ENCODE data around the gene MEIS2. TPM values are rescaled to one million over a fixed set of nuclear protein-coding genes. Genes with fewer than 3 reads are reported as not detected.

MEIS2 gene
- total RNA-seq, 1 experiment from 2014 or later: 28.7 TPM

GRCh38 chr15:37059086-37059485 lies 41.3 kb downstream of the MEIS2 start:
- Mint-ChIP-seq H3K27me3 (ENCODE audit: insufficient read depth, unreplicated experiment) (no peaks in the 10 kb centered on the region), H3K9me3 (ENCODE audit: unreplicated experiment) (no peaks in the 10 kb centered on the region), H3K27ac (ENCODE audit: unreplicated experiment) (no peak overlapping the region), H3K4me3 (ENCODE audit: unreplicated experiment) (no peak overlapping the region), H3K4me1 (ENCODE audit: low read depth, unreplicated experiment) (peaks cover 11% of the 10 kb centered on the region), H3K36me3 (ENCODE audit: insufficient read depth, unreplicated experiment) (peaks cover 6% of the 10 kb centered on the region)
- peaks cover 25% of the 10 kb centered on the region for H3K4me1 ChIP-seq
- H3K4me3 ChIP-seq (ENCODE audit: low read depth, low read length): no peak overlapping the region
- H3K9me3 ChIP-seq: no peaks in the 10 kb centered on the region
- intact Hi-C loops (cut with micrococcal nuclease; ENCODE audit: unreplicated experiment): no loop called here
- H3K36me3 ChIP-seq (ENCODE audit: control insufficient read depth, insufficient read depth, low read length): no peaks in the 10 kb centered on the region
- no peaks in the 10 kb centered on the region for H3K27me3 ChIP-seq (replicated peaks; ENCODE audit: control insufficient read depth, insufficient read depth, low read length)
- ChIA-PET POLR2A (no interaction called here), CTCF (no interaction called here)
- no TSS peak for BruUV-seq (replicated peaks)
- no peak for TF ChIP-seq CTCF (IDR thresholded peaks at IDR 0.05; ENCODE audit: insufficient read depth in 1 of 2, low read depth in 1 of 2, low read length in 1 of 2, severe bottlenecking in 1 of 2, unreplicated experiment in 1 of 2)
- DNase-seq: no peak

- POLR2A ChIA-PET: interaction anchor here (0.7 kb wide), 1 partner anchor 23 kb away, joined by 3 read pairs; no protein-coding TSS in a partner anchor
- Mint-ChIP-seq H3K36me3 (ENCODE audit: insufficient read depth, unreplicated experiment) (peaks cover 6% of the 10 kb centered on the region), H3K9me3 (ENCODE audit: unreplicated experiment) (no peaks in the 10 kb centered on the region), H3K27me3 (ENCODE audit: insufficient read depth, unreplicated experiment) (no peaks in the 10 kb centered on the region), H3K4me1 (ENCODE audit: low read depth, unreplicated experiment) (peaks cover 11% of the 10 kb centered on the region), H3K4me3 (ENCODE audit: unreplicated experiment) (peak overlapping the region; percentile 34), H3K27ac (ENCODE audit: unreplicated experiment) (peak overlapping the region; percentile 52)
- TF ChIP-seq CTCF (IDR thresholded peaks at IDR 0.05; ENCODE audit: insufficient read depth in 1 of 2, low read depth in 1 of 2, low read length in 1 of 2, severe bottlenecking in 1 of 2, unreplicated experiment in 1 of 2): no peak
- Histone ChIP-seq H3K36me3 (ENCODE audit: control insufficient read depth, insufficient read depth, low read length) (no peaks in the 10 kb centered on the region), H3K27me3 (replicated peaks; ENCODE audit: control insufficient read depth, insufficient read depth, low read length) (no peaks in the 10 kb centered on the region), H3K4me1 (peaks cover 25% of the 10 kb centered on the region), H3K9me3 (no peaks in the 10 kb centered on the region), H3K4me3 (ENCODE audit: low read depth, low read length) (no peak overlapping the region)
- intact Hi-C loops (cut with micrococcal nuclease; ENCODE audit: unreplicated experiment): loop anchor here (1.0 kb wide), 2 partner anchors 13 to 23 kb away; no protein-coding TSS in a partner anchor
- BruUV-seq (replicated peaks): no TSS peak
- peak; percentile 58 to 75 for DNase-seq
- CTCF ChIA-PET: no interaction called here
Measured at GRCh38 chr15:37058316-37058985, 41.9 kb downstream of the MEIS2 start.

- intact Hi-C loops (cut with micrococcal nuclease; ENCODE audit: unreplicated experiment): loop anchor here (1.0 kb wide), 2 partner anchors 13 to 23 kb away; no protein-coding TSS in a partner anchor
- no peaks in the 10 kb centered on the region for H3K27me3 ChIP-seq (replicated peaks; ENCODE audit: control insufficient read depth, insufficient read depth, low read length)
- H3K27me3 Mint-ChIP-seq (ENCODE audit: insufficient read depth, unreplicated experiment): no peaks in the 10 kb centered on the region
- ChIA-PET CTCF (no interaction called here), POLR2A (interaction anchor here (0.7 kb wide), 1 partner anchor 24 kb away, joined by 3 read pairs; no protein-coding TSS in a partner anchor)
- no peaks in the 10 kb centered on the region for H3K36me3 ChIP-seq (ENCODE audit: control insufficient read depth, insufficient read depth, low read length)
- no peaks in the 10 kb centered on the region for H3K9me3 ChIP-seq
- peaks cover 6% of the 10 kb centered on the region for H3K36me3 Mint-ChIP-seq (ENCODE audit: insufficient read depth, unreplicated experiment)
- H3K4me1 Mint-ChIP-seq (ENCODE audit: low read depth, unreplicated experiment): peaks cover 11% of the 10 kb centered on the region
- no TSS peak for BruUV-seq (replicated peaks)
- peak overlapping the region; percentile 52 for H3K27ac Mint-ChIP-seq (ENCODE audit: unreplicated experiment)
- no peak overlapping the region for H3K4me3 Mint-ChIP-seq (ENCODE audit: unreplicated experiment)
- no peak overlapping the region for H3K4me3 ChIP-seq (ENCODE audit: low read depth, low read length)
- no peaks in the 10 kb centered on the region for H3K9me3 Mint-ChIP-seq (ENCODE audit: unreplicated experiment)
- TF ChIP-seq CTCF (IDR thresholded peaks at IDR 0.05; ENCODE audit: insufficient read depth in 1 of 2, low read depth in 1 of 2, low read length in 1 of 2, severe bottlenecking in 1 of 2, unreplicated experiment in 1 of 2): no peak
- DNase-seq: no peak
- H3K4me1 ChIP-seq: peaks cover 25% of the 10 kb centered on the region
Measured at GRCh38 chr15:37057831-37058230, 42.5 kb downstream of the MEIS2 start.

Data from Caco-2 (cell line).